LNCAP (cell line): ENCODE measurements around the gene NEIL3.

Experiments
- TF ChIP-seq, protein P1 (sequence below): fragments of 450-650 bp; IDR thresholded peaks from 2 replicates; pipeline ENCODE4 v1.5.1; 2017; ENCODE audit warnings: mild to moderate bottlenecking

The NEIL3 gene, protein sequence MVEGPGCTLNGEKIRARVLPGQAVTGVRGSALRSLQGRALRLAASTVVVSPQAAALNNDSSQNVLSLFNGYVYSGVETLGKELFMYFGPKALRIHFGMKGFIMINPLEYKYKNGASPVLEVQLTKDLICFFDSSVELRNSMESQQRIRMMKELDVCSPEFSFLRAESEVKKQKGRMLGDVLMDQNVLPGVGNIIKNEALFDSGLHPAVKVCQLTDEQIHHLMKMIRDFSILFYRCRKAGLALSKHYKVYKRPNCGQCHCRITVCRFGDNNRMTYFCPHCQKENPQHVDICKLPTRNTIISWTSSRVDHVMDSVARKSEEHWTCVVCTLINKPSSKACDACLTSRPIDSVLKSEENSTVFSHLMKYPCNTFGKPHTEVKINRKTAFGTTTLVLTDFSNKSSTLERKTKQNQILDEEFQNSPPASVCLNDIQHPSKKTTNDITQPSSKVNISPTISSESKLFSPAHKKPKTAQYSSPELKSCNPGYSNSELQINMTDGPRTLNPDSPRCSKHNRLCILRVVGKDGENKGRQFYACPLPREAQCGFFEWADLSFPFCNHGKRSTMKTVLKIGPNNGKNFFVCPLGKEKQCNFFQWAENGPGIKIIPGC

DNA sequence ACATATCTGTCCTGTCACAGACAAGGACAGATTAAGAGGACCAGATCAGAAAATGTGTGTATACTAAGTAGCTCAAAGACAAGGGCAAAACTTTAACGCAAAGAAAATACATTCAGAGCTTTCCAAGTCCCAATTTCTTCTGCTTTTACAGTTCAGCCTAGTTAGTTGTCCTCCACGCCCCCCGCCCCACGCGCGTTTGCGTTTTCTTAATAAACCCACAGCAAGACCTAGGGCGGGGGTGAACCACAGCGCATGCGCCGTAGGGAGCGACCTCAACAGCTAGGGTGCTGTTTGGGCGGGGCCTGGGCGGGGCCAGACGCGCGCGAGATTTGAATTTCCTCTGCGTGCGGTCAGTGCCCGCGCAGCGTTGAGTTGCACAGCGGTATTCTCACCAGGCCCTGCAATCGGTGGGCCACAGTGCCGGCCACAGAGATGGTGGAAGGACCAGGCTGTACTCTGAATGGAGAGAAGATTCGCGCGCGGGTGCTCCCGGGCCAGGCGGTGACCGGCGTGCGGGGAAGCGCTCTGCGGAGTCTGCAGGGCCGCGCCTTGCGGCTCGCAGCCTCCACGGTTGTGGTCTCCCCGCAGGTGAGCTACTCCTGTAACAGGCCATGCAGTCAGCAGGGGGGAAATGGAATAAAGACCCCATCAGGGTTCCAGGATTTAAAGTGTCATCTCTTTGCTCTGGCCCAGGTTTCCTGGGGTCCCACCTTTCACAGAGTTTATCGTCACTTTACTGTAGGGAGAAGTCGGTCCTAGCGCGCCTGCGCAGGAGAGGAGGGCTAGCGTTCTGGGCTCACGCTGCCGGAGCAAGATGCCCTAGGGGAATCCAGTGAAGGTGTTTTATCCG is at the start of gene NEIL3:
NEIL3 (plus strand) TSS at position 353 of the 850 bp plus-strand sequence; CDS start at position 433, 80 bp downstream.
- TF ChIP-seq, protein P1, sequence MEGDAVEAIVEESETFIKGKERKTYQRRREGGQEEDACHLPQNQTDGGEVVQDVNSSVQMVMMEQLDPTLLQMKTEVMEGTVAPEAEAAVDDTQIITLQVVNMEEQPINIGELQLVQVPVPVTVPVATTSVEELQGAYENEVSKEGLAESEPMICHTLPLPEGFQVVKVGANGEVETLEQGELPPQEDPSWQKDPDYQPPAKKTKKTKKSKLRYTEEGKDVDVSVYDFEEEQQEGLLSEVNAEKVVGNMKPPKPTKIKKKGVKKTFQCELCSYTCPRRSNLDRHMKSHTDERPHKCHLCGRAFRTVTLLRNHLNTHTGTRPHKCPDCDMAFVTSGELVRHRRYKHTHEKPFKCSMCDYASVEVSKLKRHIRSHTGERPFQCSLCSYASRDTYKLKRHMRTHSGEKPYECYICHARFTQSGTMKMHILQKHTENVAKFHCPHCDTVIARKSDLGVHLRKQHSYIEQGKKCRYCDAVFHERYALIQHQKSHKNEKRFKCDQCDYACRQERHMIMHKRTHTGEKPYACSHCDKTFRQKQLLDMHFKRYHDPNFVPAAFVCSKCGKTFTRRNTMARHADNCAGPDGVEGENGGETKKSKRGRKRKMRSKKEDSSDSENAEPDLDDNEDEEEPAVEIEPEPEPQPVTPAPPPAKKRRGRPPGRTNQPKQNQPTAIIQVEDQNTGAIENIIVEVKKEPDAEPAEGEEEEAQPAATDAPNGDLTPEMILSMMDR, result no peak

DNA sequence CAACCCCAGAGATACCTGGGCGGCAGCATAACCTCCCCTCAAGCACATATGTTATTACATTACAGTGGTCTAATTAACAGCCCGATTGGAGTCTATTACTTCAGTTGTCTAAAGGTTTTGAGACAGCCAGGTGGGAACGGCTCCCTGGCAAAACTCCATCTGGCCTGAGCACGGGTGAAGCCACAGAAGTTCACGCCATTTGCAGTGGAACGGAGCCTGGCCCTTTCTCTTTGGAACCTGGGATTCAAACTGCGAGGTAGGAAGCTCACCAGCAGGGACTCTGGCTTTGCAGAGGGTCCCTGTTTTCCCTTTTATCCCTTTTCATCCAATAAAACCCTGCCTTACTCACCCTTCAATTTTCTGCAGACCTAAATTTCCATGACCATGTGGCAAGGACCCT is 45.9 kb upstream of the NEIL3 start:
- TF ChIP-seq, protein P1, result no peak

DNA sequence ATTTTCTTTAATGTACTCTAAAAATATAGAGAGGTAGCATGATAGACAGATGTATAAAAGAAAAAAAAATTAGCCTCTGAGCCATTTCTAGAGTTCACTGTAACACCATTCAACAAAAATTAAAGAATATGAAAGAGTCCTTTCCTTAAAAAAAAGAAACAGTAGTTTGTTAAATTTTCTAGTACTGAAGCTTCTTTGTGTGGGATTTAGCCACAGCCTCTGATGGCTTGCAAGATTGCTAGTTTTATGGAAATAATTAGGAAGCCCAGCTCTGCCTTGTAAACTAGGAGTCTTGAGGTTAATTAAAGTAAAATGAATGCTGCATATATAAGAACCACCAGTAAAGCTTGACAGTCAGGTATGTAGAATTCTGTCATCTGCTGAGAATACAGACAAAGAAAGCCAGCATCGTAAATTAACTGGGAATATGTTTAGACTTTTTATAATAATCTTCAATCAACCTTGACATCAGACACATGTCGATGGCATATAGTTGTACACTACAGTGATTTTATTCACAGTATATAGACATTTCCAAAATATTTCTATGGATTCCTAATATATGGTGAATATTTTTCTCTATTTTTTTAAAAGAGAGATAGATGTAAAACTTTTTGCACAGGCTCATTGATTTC is 44.8 kb upstream of the NEIL3 start:
- TF ChIP-seq, protein P1, result no peak

DNA sequence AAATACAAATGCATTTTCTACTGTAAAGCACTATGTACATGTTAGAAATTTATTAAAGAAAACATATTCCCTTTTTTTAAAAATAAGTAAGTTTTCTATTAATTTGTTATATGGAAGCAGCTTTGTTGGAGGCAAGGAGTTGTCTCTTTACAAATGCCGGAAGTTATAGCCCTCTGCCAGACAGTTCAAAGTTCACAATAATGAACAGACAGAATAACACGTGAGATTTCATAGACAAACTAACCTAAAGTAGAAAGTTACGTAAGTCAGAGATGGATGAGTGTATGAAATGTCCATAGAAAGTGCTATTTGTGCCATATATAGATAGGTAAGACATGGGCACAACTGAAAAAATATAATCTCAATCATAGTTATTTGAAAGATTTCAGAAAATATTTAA is 43.9 kb upstream of the NEIL3 start:
- TF ChIP-seq, protein P1, result no peak

DNA sequence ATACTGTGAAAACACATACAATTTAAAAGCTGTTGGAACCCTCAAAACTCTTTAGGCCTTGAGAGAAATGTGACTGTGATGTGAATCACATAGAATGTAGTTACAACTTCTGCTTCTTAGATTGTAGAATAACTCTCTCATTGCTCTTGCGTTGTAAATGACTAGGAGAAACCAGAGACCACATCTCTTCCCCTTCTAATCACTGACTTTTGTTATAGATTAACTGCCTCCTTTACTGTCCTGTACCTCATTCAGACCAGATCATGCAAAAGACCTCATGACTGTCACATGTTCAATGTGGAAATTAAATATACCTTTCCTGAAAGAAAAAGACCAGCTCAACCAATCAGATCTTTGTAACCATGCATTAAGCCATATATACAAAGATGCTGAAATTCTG is 43.2 kb upstream of the NEIL3 start:
- TF ChIP-seq, protein P1, result no peak

DNA sequence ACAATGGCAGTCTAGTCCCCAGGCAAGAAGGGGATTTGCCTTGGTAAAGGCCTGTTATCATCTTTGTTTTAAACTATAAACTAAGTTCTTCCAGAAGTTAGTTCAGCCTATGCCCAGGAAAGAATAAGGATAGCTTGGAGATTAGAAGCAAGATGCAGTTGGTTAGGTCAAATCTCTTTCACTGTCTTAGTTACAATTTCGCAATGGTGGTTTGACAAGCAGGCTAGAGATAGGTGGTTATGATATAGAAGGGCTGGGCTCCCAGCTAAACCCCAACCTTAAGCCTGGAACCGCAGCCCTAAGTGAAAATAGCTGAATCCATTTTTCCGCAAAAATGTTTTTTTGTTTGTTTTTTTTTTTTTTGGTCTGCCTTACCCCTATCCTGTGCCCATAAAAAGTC is 41.8 kb upstream of the NEIL3 start:
- TF ChIP-seq, protein P1, result no peak

DNA sequence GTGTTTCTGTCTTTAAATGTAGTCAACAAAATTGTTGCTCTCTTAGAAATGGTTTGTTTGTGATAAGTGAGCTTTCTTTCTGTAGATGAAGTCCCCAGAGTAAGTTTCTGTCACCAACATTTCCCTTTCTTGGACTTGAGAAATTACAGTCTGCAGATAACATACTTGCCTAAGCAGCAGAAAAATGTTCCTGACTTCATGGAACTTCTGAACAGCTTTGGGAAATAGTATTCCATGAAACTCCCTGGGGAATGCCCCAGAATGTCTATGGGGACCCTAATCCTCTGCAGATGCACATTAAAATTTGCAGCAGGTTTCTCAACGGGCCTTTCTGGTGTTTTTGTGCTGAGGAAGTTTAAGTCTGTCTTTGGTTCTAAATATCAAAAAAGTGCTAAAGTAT is 38.6 kb upstream of the NEIL3 start:
- TF ChIP-seq, protein P1, result no peak
